Measurements from ENCODE around the gene ADAMTS15. TPM values are rescaled to one million over a fixed set of nuclear protein-coding genes. Genes with fewer than 3 reads are reported as not detected.

ADAMTS15 gene, protein sequence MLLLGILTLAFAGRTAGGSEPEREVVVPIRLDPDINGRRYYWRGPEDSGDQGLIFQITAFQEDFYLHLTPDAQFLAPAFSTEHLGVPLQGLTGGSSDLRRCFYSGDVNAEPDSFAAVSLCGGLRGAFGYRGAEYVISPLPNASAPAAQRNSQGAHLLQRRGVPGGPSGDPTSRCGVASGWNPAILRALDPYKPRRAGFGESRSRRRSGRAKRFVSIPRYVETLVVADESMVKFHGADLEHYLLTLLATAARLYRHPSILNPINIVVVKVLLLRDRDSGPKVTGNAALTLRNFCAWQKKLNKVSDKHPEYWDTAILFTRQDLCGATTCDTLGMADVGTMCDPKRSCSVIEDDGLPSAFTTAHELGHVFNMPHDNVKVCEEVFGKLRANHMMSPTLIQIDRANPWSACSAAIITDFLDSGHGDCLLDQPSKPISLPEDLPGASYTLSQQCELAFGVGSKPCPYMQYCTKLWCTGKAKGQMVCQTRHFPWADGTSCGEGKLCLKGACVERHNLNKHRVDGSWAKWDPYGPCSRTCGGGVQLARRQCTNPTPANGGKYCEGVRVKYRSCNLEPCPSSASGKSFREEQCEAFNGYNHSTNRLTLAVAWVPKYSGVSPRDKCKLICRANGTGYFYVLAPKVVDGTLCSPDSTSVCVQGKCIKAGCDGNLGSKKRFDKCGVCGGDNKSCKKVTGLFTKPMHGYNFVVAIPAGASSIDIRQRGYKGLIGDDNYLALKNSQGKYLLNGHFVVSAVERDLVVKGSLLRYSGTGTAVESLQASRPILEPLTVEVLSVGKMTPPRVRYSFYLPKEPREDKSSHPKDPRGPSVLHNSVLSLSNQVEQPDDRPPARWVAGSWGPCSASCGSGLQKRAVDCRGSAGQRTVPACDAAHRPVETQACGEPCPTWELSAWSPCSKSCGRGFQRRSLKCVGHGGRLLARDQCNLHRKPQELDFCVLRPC
- not detected in 2 replicates for polyA plus RNA-seq (2014; cell fraction: cytosol; rRNA removed)
- polyA plus RNA-seq (2014; cell fraction: nucleus; rRNA removed), result 0.33 TPM in 1 of 2 replicates, not detected in the other

DNA sequence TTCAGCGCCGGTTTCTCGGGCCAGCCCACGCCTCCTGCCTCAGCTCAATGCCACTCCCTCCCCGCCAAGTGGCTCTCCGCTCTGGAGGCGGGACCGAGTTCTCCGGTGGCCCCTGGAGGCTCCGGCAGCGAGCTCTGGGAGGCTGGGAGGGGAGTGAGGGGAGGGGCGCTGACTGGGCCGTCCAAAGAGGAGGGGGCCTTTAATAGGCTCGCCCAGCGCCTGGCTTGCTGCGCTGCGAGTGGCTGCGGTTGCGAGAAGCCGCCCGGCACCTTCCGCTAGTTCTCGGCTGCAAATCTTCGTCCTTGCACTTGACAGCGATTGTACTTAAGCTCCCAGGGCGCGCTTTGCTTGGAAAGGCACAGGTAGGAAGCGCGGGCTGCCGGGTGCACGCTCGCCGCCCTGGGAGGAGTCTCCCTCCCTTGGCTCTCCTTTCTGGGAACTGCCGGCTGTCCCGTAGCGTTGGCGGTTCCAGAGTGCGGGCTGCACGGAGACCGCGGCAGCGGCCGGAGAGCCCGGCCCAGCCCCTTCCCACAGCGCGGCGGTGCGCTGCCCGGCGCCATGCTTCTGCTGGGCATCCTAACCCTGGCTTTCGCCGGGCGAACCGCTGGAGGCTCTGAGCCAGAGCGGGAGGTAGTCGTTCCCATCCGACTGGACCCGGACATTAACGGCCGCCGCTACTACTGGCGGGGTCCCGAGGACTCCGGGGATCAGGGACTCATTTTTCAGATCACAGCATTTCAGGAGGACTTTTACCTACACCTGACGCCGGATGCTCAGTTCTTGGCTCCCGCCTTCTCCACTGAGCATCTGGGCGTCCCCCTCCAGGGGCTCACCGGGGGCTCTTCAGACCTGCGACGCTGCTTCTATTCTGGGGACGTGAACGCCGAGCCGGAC, at the start of gene ADAMTS15:
ADAMTS15 (plus strand) TSS at position 230 of the 894 bp plus-strand sequence; CDS start at position 559, 329 bp downstream.
- peak; percentile 63 for DNase-seq (ENCODE audit: low spot score)

DNA sequence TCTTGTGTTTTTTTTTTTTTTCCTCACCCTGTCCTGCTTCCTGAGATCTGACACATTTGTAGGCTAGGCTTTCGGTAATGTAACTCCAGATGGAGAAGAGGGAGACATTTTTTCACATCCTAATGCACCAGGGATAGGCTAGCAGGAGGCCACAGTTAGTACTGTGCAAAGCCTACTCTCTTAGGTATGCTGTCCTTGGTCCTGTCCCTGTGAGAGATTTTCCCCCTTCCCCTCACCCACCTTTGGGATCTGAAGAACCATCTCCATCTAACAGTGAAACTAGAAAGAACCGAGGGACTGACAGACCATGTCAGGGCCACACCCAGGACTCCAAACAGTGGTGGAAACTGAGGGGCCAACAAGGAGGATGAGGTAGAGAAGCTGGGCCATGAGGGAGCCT, 49.2 kb upstream of the ADAMTS15 start:
- no peak for DNase-seq (ENCODE audit: low spot score)

DNA sequence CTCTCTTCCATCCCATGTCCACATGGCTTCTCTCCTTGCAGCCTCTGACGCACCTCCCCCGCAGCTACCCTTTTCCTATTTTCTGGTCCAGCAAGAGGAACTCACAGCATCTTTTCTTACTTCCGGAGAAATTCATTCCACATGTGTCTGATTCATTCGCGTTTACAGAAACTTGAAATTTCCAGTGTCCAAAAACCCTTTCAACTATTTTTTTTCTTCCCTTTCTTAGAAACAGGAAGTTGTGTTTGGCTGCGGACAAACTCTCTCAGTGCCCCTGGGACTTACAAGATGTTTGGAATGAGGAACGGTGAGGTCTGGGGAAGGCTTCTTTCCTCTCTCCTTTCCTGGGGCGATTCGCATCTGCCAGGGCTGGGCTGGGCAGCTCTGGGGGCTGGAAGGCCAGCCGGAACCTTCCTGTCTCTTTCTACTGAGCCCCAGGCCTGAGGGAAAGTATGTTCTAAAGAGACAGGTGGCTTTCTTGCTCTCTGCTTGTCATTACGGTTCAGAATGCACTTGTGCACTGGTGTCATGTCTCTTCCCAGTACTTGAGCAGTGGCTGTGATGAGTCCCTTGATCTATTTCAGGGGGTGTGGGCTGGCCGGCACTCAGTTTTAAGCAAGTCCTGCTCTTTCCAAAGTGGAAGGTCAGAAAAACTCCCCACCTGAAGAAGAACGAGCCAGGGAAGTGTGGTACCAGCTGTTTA, 47.5 kb upstream of the ADAMTS15 start:
- DNase-seq (ENCODE audit: low spot score), result no peak

DNA sequence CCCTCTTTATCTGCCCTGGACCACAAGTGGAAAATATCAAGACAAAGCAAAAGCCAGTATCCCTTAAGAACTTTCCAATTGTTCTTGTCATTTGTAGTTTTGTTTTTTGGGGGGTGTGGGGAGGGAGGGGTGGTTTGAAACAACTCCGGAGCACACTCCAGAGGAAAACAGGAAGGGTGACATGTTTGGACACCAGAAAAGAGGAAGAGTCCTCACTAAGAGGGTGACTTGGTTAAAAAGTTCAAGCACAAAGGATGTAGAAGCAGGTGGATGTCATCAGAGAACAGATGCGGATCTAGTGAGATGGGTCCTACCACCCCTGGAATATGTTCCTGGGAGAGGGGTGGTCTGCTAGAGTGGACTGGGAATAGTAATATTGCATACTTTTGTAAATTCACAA, 45.9 kb upstream of the ADAMTS15 start:
- DNase-seq (ENCODE audit: low spot score), result no peak

DNA sequence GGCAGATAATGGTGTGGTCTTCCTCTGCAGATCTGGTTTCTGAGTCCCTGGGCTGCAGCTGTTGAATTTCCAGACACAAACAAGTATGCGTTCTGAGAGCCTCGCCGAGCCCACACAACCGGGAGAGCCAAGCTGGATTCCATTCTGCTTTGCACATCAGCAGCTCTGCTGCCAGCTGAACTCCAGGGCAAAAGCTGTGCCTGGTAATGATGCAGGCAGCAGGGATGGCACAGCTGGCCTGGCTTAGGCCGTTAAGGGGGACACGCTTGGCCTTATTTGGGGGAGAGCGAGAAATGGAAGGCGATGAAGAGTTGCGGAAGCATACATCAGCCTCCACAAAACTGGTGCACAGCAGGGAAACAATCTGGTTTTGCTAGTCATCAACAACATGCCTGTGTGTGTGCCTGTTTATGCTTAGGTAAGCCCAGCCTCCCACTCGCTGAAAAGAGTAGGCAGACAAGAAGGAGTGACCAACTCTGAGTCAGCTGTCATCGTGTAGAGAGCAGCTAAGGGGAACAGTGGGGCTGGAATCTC, 45.1 kb upstream of the ADAMTS15 start:
- DNase-seq (ENCODE audit: low spot score), result peak; percentile 32

DNA sequence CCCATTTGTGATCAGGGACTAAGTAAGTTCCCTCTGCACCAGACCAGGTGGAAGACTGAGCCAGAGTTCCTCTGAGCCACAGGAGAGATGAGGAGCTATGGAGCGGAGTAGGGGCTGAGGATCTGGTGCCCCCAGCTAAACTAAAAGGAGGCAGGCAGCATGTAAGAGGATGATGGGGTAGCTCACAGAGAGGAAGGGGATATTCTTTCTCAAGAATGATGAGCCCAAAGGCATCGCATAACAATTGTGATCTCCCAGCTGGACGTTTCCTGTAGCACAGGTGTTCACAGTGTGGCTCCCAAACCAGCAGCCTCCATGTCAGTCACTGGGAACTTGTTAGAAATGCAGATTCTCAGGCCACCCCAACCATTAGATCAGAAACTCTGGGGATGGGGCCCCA, 44.5 kb upstream of the ADAMTS15 start:
- DNase-seq (ENCODE audit: low spot score), result no peak

DNA sequence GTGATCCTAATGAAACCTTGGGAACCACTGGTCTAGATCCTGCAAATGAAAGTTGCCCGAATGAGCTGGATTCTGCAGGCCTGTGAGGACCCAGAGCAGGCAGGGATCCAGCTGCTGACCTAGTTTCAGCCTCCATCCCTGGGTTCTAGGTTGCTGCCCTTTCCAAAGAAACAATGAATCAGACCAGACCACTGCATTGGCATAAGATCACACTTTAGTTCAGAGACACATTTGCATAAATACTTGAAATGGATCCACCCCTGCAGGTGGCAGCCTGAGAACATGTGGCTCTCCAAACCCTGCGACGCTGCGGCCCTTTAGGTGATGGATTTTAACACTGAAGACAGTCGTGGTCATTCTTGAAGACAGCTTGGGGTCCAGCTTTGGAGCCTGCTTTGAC, 43.7 kb upstream of the ADAMTS15 start:
- DNase-seq (ENCODE audit: low spot score), result no peak

DNA sequence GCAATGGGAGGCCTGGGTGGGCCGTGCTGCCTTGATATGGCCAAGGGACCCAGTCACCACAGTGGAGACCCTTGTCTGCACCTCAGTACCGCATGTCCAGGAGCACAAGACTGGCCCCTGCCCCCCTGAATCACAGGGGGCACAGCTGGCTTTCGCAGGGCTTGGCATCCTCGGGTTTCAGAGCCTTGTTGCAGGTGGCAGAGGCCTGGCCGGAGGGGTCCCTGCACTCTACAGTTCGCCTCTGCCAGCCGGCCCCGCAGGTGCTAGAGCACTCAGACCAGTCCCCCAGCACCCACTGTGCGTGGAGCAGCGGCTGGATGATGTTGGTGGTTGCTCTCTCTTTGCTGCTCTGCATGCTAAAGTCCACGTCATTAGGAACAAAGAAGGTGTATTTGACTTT, 43.0 kb upstream of the ADAMTS15 start:
- DNase-seq (ENCODE audit: low spot score), result no peak

DNA sequence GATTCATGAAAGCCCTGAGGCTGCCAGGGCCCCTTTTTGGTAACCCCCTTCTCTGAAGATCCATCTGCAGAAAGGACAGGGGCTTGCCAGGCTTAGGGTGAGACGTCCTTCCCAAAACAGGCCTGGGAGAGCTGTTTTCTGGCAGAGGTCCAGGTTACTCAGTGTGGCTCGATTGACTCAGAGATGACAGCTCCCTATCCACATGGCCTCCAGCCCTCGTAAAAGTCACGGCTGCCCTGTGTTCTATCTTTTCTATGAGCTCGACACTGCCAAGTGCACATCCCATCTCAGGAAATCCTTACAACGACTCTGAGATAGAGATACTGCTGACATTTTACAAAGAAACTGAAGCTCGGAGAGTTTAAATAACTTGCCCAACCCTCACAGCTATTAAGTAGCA, 40.5 kb upstream of the ADAMTS15 start:
- no peak for DNase-seq (ENCODE audit: low spot score)

DNA sequence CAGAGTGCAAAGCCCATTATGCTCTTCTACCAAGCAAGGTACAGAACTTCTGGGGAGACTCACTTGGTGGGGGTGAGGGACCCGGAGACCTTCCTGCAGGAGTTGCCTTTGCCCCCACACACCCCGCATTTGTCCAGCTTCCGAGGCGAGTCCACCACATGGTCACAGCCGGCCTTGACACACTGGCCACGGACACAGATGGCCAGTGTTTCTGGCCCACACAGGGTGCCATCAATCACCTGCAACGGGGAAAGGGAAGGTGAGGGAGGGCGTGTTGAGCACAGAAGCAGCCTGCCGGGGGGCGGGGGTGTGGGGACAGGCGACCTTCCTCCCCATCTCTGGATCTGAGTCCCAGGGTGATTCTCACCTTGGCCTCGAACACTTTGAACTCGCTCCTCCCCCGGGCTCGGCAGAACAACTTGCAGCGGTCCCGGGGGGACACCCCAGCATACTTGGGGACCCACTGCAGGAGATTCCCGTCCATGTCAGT, 40.0 kb upstream of the ADAMTS15 start:
- no peak for DNase-seq (ENCODE audit: low spot score)

DNA sequence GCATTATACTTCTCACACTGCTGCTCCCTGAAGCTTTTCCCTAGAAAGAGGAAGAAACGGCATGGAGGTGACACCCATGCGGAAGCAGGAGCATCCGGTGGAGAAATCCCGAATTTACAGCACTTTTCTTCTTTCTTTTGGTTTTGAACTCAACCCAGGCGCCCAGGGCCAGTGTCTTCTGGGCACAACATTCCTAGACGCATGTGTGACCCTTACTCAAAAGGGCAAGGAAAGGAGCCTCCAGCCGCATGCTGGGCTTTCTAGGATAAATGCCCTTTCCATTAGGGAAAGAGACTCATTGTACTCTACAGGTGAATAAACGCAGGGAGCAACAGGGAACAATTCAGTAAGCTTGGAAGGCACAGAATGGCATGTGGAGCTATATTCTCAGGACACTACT, 39.5 kb upstream of the ADAMTS15 start:
- no peak for DNase-seq (ENCODE audit: low spot score)

DNA sequence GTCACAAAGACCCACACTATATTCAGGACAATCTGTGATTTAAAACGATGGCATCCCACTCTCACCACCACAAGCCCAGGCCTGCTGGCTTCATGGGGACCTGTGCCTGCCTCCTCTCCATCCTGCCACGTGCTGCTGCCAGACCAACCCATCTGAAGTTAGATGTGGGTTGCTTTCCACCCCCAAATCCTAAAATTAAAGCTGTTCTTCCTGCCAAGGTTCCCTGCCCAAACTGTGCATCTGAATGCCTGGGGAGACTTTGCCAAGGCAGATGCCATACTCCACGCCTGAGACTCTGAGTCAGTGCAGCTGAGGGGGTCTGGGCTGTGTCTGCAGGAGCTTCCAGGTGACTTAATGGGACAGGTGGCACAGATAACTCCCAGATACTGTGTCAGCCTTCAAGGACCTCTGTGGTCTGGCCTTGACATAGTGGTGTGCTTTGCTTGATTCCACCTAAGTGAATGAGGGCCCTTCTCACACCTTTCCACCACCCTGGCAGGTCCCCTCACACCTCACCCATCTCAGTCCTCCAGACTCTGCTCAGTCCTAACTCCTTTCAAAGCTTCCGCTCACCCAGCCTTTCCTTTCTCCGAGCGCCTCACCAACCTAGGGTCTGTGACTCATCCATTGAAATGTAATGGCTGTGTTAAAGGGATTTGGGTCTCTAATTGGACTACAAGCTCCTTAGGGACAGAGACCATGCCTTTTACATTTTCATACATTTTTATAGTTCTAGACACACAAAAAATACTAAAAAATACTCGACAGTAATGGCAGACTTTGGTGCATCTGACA, 38.7 kb upstream of the ADAMTS15 start:
- no peak for DNase-seq (ENCODE audit: low spot score)

DNA sequence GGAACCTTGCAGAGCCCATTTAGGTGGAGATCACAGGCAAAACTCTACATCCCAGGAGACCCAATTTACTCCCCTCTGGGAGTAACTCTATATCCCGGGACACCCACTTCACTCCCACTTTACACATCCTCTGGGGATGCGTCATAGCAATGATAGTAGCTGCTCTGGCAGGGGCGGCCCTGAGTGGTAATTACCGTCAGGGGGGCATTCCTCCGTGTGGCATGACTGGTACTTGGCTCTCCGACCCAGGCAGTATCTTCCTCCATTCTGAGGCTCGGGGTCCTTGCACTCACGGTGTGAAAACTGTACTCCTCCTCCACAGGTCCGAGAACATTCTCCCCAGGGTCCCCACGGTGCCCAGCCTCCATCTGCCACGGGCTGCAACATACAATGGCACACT, 37.2 kb upstream of the ADAMTS15 start:
- DNase-seq (ENCODE audit: low spot score), result no peak

DNA sequence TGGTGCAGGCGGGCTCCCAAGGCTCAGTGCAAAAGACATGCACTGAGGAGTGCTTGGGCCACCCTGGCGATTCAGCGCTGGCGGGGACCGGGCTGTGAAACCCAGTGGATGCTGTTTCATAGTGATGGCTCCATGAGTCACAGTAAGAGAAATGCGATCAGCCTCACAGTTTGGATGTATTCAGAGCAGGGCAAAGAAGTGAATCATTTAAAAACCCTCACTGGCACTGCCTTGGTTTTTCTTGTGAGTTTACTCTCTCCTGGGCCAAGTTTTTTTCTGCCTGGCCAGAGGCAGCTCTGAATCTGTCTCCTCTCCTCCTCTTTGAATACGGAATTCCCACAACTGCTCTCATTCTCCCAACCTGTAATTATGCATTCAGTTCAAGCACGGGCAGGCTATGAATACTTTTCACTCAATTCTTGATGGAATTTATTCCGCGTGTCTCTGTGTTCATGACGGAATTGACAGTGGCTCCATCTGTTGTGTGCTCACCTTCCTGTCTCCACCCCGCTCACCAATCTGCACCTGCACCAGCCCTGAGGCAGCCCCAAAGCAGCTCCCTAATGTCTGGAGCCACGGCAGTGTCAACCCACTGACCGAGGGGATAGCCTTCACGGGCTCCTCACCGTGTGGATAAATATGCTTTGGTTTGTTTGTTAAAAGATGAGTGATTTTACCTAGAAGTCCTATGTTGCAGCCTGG, 34.9 kb upstream of the ADAMTS15 start:
- DNase-seq (ENCODE audit: low spot score), result no peak

DNA sequence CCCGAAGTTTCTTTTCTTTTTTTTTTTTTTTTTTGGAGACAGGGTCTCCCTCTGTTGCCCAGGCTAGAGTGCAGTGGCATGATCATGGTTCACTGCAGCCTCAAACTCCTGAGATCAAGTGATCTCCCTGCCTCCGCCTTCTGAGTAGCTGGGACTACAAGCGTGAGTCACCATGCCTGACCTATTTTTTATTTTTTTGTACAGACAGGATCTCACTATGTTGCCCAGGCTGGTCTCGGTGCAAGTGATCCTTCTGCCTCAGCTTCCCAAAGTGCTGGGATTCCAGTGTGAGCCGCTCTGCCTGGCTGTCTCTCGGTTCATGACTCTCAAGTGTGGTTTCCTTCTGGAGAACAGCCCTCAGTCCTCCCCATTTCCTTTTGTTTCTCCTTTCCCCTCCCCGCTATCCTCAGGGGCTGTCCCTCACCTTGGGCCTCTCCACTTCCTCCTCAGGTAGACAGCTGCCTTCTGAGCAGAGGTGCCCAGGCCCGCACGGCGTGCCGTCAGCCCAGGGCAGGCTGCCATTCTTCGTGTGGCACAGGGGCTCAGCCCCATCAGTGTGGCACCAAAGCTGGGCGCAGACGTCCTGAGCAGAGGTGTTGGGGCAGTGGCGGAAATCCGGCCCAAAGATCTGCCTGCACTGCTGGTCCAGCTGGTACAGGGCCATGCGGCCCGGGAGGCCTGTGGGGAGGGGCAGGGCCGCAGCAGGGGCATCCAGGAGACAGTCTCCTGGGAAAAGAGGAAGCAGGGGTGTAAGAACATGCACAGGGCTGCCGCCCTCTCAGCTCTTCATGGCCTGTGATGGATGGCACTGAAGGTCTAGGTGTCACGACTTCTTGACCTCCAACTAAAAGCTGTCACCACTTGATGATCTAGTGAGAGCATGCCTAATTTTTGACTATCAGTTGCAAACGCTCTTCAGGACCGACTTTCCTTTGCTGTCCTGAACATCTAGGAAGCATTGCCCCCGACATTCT, 34.1 kb upstream of the ADAMTS15 start:
- DNase-seq (ENCODE audit: low spot score), result no peak

DNA sequence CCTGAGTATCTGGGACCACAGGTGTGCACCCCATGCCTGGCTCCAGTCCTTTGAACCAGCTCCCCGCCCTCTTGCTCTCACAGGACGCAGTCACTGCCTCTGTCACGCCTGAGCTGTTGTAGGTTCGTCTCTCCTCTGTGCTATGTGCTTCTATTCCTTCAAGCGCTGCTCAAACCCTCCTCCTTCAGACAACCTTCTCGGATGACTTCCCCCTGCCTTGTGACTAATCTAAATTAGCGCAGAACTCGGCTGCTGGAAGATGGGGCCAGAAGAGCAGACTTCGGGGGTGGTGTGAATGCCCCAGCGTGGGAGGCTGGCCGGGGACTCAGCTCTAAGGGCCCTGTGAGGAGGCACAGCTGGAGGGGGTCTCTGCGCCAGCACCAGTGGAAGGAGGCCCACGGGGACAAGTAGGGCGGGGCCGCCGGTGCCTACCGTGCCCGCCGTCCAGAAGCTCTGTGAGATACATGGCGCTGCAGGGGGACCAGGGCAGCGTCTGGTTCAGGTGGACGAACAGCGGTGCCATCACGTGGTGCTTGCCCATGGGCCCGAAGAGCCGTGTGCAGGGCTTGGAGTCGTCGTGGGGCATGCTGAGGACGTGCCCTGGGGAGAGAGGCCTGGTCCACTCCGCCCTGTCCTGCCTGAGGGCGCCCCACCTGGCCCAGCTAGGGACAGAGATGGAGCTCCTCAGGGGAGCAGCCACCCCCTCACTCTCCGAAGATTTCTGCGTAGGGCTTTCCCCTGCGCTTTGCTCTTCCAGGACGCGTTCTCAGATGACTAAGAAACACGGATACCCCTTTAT, 32.5 kb upstream of the ADAMTS15 start:
- DNase-seq (ENCODE audit: low spot score), result no peak

DNA sequence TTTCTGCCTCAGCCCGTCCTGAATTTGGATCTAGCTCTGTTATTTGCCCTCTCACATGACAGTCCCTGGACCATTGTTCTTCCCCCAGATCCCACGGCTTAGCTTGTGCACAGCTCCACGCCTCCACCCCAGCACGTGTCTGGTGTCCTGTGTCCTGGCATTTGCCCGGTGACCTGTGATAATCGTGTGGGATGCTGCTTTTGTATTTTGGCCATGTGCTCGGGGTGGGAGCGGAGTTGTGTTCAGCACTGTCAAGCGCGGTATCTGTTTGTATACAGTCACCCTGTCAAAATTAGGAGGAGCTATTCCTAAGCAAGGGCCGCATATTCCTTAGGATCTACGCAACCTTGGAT, 31.9 kb upstream of the ADAMTS15 start:
- no peak for DNase-seq (ENCODE audit: low spot score)

Measured in SK-N-DZ (cell line).